ENCODE results near the gene WIZ.

WIZ gene

GRCh38 chr19:15461694-15462093, 11.9 kb upstream of the WIZ start:
- Histone ChIP-seq H2AK5ac (ENCODE audit: low read length) (no peak overlapping the region), H3K27me3 (ENCODE audit: insufficient read depth, low read length, poor library complexity) (peaks cover 17% of the 10 kb centered on the region)
- WGBS (ENCODE audit: extremely low coverage, insufficient coverage, low lambda C conversion rate), result no CpG with 5 or more reads among the region's 2 CpGs

DNA sequence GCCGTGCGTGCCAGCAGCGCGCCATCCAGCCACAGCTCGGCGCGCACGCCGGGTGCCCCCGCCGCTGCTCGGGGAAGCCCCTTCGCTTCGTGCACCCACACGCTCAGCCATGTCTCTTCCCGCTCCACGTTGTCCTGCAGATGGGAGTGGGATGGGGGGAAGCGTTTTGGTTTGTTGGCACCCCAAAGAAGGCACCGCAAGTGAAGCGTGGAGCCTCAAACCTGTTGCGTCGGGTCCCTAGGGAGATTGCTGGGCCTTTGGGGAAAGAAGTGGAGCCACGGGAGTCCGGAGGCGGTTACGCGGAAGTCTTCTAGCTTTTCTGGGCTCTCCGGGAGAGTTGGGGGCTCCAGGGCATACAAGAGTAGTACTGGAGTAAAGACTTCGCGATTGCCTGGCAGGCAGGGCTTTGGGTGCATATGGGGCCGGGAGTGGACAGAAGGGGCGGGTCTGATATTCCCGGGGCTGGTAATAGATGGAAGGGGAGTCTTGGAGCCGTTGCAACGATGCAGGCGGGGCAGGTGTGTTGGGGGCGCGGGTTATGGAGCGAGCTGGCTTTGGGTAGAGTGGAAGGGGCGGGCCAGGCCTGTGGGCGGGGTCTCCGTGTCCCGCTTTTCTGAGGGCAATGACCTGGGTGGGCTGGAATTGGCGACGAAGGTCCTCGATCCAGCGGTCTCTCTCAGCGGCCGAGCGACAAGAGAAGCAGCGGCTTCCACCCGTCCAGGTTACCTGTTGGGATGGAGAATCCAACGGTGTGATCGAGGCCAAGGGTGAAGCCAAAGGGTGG, 8.1 kb upstream of the WIZ start:
- Histone ChIP-seq H2BK15ac (replicated peaks; ENCODE audit: low read depth) (no peak overlapping the region), H2BK5ac (ENCODE audit: low read length) (no peak overlapping the region), H4K8ac (ENCODE audit: low read depth, low read length) (no peak overlapping the region), H3K23ac (ENCODE audit: low read length) (no peak overlapping the region), H3K18ac (ENCODE audit: low read length) (no peak overlapping the region), H3K4me2 (ENCODE audit: low read length) (no peak overlapping the region), H3K4me3 (ENCODE audit: low read length) (no peak overlapping the region), H3K36me3 (ENCODE audit: control insufficient read depth, insufficient read depth, low read length) (no peaks in the 10 kb centered on the region), H3K56ac (ENCODE audit: low read length) (no peak overlapping the region), H2BK120ac (ENCODE audit: low read depth, low read length) (no peak overlapping the region), H3K79me1 (ENCODE audit: low read length) (no peaks in the 10 kb centered on the region), H3K27me3 (ENCODE audit: insufficient read depth, low read length, poor library complexity) (peaks cover 28% of the 10 kb centered on the region), H4K5ac (ENCODE audit: low read length) (no peak overlapping the region), H2AK5ac (ENCODE audit: low read length) (no peak overlapping the region), H3K27ac (ENCODE audit: low read depth, low read length) (no peak overlapping the region), H3K4ac (ENCODE audit: low read depth, low read length) (no peak overlapping the region), H3K4me1 (ENCODE audit: control insufficient read depth, low read depth, low read length) (no peaks in the 10 kb centered on the region), H3K79me2 (ENCODE audit: control insufficient read depth, insufficient read depth, low read length) (no peaks in the 10 kb centered on the region), H3K9ac (ENCODE audit: low read length) (no peak overlapping the region)
- no peak for DNase-seq
- WGBS (ENCODE audit: extremely low coverage, insufficient coverage, low lambda C conversion rate), result no CpG with 5 or more reads among the region's 54 CpGs

More at GRCh38 chr19:15461694-15462093, 11.9 kb upstream of the WIZ start:
- no peak for DNase-seq
- no peak overlapping the region for H4K8ac ChIP-seq (ENCODE audit: low read depth, low read length)
- no peak overlapping the region for H3K9ac ChIP-seq (ENCODE audit: low read length)
- no peaks in the 10 kb centered on the region for H3K4me1 ChIP-seq (ENCODE audit: control insufficient read depth, low read depth, low read length)
- no peak overlapping the region for H4K5ac ChIP-seq (ENCODE audit: low read length)
- H2BK120ac ChIP-seq (ENCODE audit: low read depth, low read length), result no peak overlapping the region
- no peak overlapping the region for H3K27ac ChIP-seq (ENCODE audit: low read depth, low read length)
- H3K56ac ChIP-seq (ENCODE audit: low read length), result no peak overlapping the region
- H3K79me2 ChIP-seq (ENCODE audit: control insufficient read depth, insufficient read depth, low read length), result no peaks in the 10 kb centered on the region
- no peak overlapping the region for H2BK15ac ChIP-seq (replicated peaks; ENCODE audit: low read depth)
- H3K36me3 ChIP-seq (ENCODE audit: control insufficient read depth, insufficient read depth, low read length), result no peaks in the 10 kb centered on the region
- no peak overlapping the region for H3K4me3 ChIP-seq (ENCODE audit: low read length)
- H3K18ac ChIP-seq (ENCODE audit: low read length), result no peak overlapping the region
- no peak overlapping the region for H3K23ac ChIP-seq (ENCODE audit: low read length)
- H3K4me2 ChIP-seq (ENCODE audit: low read length), result no peak overlapping the region
- H2BK5ac ChIP-seq (ENCODE audit: low read length), result no peak overlapping the region
- no peak overlapping the region for H3K4ac ChIP-seq (ENCODE audit: low read depth, low read length)
- H3K79me1 ChIP-seq (ENCODE audit: low read length), result no peaks in the 10 kb centered on the region

- Histone ChIP-seq H3K4ac (ENCODE audit: low read depth, low read length) (no peak overlapping the region), H3K27me3 (ENCODE audit: insufficient read depth, low read length, poor library complexity) (peaks cover 28% of the 10 kb centered on the region), H2BK15ac (replicated peaks; ENCODE audit: low read depth) (no peak overlapping the region), H3K4me3 (ENCODE audit: low read length) (no peak overlapping the region), H3K18ac (ENCODE audit: low read length) (no peak overlapping the region), H3K9ac (ENCODE audit: low read length) (no peak overlapping the region), H3K4me1 (ENCODE audit: control insufficient read depth, low read depth, low read length) (no peaks in the 10 kb centered on the region), H2BK120ac (ENCODE audit: low read depth, low read length) (no peak overlapping the region), H3K79me2 (ENCODE audit: control insufficient read depth, insufficient read depth, low read length) (no peaks in the 10 kb centered on the region), H3K56ac (ENCODE audit: low read length) (no peak overlapping the region), H2BK5ac (ENCODE audit: low read length) (no peak overlapping the region), H3K27ac (ENCODE audit: low read depth, low read length) (no peak overlapping the region), H3K36me3 (ENCODE audit: control insufficient read depth, insufficient read depth, low read length) (no peaks in the 10 kb centered on the region), H3K23ac (ENCODE audit: low read length) (no peak overlapping the region), H4K8ac (ENCODE audit: low read depth, low read length) (no peak overlapping the region), H3K4me2 (ENCODE audit: low read length) (peak overlapping the region; percentile 18), H3K79me1 (ENCODE audit: low read length) (no peaks in the 10 kb centered on the region), H2AK5ac (ENCODE audit: low read length) (no peak overlapping the region), H4K5ac (ENCODE audit: low read length) (no peak overlapping the region)
- peak; percentile 84 for DNase-seq
- no CpG with 5 or more reads among the region's 86 CpGs for WGBS (ENCODE audit: extremely low coverage, insufficient coverage, low lambda C conversion rate)
Measured at GRCh38 chr19:15456871-15457700, 7.3 kb upstream of the WIZ start.

DNA sequence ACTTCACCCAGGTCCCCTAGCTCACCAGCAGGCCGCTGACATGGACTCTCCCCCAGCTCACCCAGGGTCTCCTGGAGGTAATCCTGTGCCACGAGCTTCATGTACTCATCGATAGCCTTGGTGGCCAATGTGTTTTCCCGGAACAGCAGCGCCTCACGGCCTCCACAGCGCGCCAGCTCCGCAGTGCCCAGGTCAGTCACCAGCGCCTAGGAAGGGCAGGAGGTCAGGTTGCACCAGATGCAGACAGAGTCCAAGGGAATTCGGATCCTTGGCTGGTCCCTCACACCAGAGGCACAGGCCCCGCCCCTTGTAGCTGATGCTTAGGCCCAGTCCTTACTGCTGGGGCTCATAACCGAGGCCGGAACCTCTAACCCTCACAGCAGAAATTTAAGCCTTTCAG, 6.7 kb upstream of the WIZ start:
- H4K5ac ChIP-seq (ENCODE audit: low read length), result no peak overlapping the region
- no peaks in the 10 kb centered on the region for H3K79me2 ChIP-seq (ENCODE audit: control insufficient read depth, insufficient read depth, low read length)
- H2BK120ac ChIP-seq (ENCODE audit: low read depth, low read length), result no peak overlapping the region
- no peak overlapping the region for H2AK5ac ChIP-seq (ENCODE audit: low read length)
- H3K4me2 ChIP-seq (ENCODE audit: low read length), result no peak overlapping the region
- no peak overlapping the region for H3K4ac ChIP-seq (ENCODE audit: low read depth, low read length)
- no peak overlapping the region for H3K56ac ChIP-seq (ENCODE audit: low read length)
- no peak overlapping the region for H3K4me3 ChIP-seq (ENCODE audit: low read length)
- no peaks in the 10 kb centered on the region for H3K79me1 ChIP-seq (ENCODE audit: low read length)
- H3K27me3 ChIP-seq (ENCODE audit: insufficient read depth, low read length, poor library complexity), result peaks cover 28% of the 10 kb centered on the region
- no peaks in the 10 kb centered on the region for H3K4me1 ChIP-seq (ENCODE audit: control insufficient read depth, low read depth, low read length)
- H4K8ac ChIP-seq (ENCODE audit: low read depth, low read length), result no peak overlapping the region
- no peak overlapping the region for H3K27ac ChIP-seq (ENCODE audit: low read depth, low read length)
- H3K18ac ChIP-seq (ENCODE audit: low read length), result no peak overlapping the region
- H3K9ac ChIP-seq (ENCODE audit: low read length), result no peak overlapping the region
- no CpG with 5 or more reads among the region's 14 CpGs for WGBS (ENCODE audit: extremely low coverage, insufficient coverage, low lambda C conversion rate)
- H3K23ac ChIP-seq (ENCODE audit: low read length), result no peak overlapping the region
- H2BK5ac ChIP-seq (ENCODE audit: low read length), result no peak overlapping the region
- H3K36me3 ChIP-seq (ENCODE audit: control insufficient read depth, insufficient read depth, low read length), result no peaks in the 10 kb centered on the region
- DNase-seq, result no peak
- no peak overlapping the region for H2BK15ac ChIP-seq (replicated peaks; ENCODE audit: low read depth)

GRCh38 chr19:15455996-15456395, 6.2 kb upstream of the WIZ start:
- Histone ChIP-seq H3K56ac (ENCODE audit: low read length) (no peak overlapping the region), H4K8ac (ENCODE audit: low read depth, low read length) (no peak overlapping the region), H2BK5ac (ENCODE audit: low read length) (no peak overlapping the region), H2BK120ac (ENCODE audit: low read depth, low read length) (no peak overlapping the region), H3K27ac (ENCODE audit: low read depth, low read length) (no peak overlapping the region), H3K27me3 (ENCODE audit: insufficient read depth, low read length, poor library complexity) (peaks cover 28% of the 10 kb centered on the region), H2BK15ac (replicated peaks; ENCODE audit: low read depth) (no peak overlapping the region), H3K4me1 (ENCODE audit: control insufficient read depth, low read depth, low read length) (no peaks in the 10 kb centered on the region), H3K9ac (ENCODE audit: low read length) (no peak overlapping the region), H4K5ac (ENCODE audit: low read length) (no peak overlapping the region), H3K79me1 (ENCODE audit: low read length) (no peaks in the 10 kb centered on the region), H3K4me2 (ENCODE audit: low read length) (no peak overlapping the region), H3K79me2 (ENCODE audit: control insufficient read depth, insufficient read depth, low read length) (no peaks in the 10 kb centered on the region), H3K18ac (ENCODE audit: low read length) (no peak overlapping the region), H3K36me3 (ENCODE audit: control insufficient read depth, insufficient read depth, low read length) (no peaks in the 10 kb centered on the region), H3K23ac (ENCODE audit: low read length) (no peak overlapping the region), H2AK5ac (ENCODE audit: low read length) (no peak overlapping the region), H3K4me3 (ENCODE audit: low read length) (no peak overlapping the region), H3K4ac (ENCODE audit: low read depth, low read length) (no peak overlapping the region)
- WGBS (ENCODE audit: extremely low coverage, insufficient coverage, low lambda C conversion rate), result no CpG with 5 or more reads among the region's 9 CpGs
- DNase-seq, result no peak

Data from mesendoderm (in vitro differentiated cells).